SH-SY5Y (cell line): ENCODE results near the gene CCN2.

ENCODE experiments used
- GATA2 ChIP-seq: IDR thresholded peaks from 2 replicates; pipeline ENCODE4 v1.6.1; 2011; ENCODE audit warnings: mild to moderate bottlenecking, low read depth, low read length
- GATA3 ChIP-seq: IDR thresholded peaks from 2 replicates; pipeline ENCODE4 v1.6.1; 2011; ENCODE audit warnings: low read depth, mild to moderate bottlenecking, low read length, moderate library complexity

- TF ChIP-seq GATA2 (no peak), GATA3 (no peak)
Measured at GRCh38 chr6:131910219-131910589, 41.0 kb downstream of the CCN2 start.
